K562 (cell line): ENCODE data around the gene TMEM143. TPM values are rescaled to one million over a fixed set of nuclear protein-coding genes. Genes with fewer than 3 reads are reported as not detected.
"Not testable (repeated sequence)": the region's sequence is repeated elsewhere in the genome, so short reads cannot be mapped to it uniquely, and the experiment has no call there.

Experiments used
- ATAC-seq: fragments of 200-7000 bp; cut with Tn5 transposase; 3 replicates; pipeline ENCODE4 v1.9.1; 2020; ENCODE audit warnings: moderate library complexity
- BruUV-seq: library from RNA; stranded (reverse); fragments of 400-500 nt; replicated peaks from 2 replicates; lab custom pipeline; 2021; lab: Mats Ljungman, UMichigan
- CTCF ChIA-PET: fragments of 300-600 bp; formaldehyde crosslinking; extraction: SDS; loops from one replicate; lab custom pipeline; 2021; ENCODE audit warnings: low intra/inter-chr PET ratio; lab: Yijun Ruan, JAX
- POLR2A ChIA-PET: fragments of 300-600, 350-650 bp; sonication (Branson Sonifier 250); formaldehyde crosslinking; extraction: SDS; loops from one replicate; lab custom pipeline; 2021; ENCODE audit warnings: antibody characterized with exemption, inconsistent platforms; lab: Yijun Ruan, JAX
- DNase-seq, 4 experiments: peaks; one replicate each; pipeline versions ENCODE4 v3.0.0 to v3.0.0-alpha.2; 2011 to 2018; ENCODE audit warnings: low spot score in 3 of 4, mixed read lengths in 3 of 4; ENCODE audit errors: extremely low read depth in 1 of 4
- FAIRE-seq: peaks from 2 replicates; lab custom pipeline; 2011; peaks lifted over from hg19 to GRCh38; lab: Jason Lieb, UNC
- H2AFZ ChIP-seq: 2 replicates; pipeline ENCODE4 v1.6.0; 2011; ENCODE audit warnings: low read depth, low read length, control low read depth, inconsistent platforms
- H3K27ac ChIP-seq: fragments of 200-600 bp; 3 replicates; pipeline ENCODE4 v1.8.0; 2011; ENCODE audit warnings: low read depth, mild to moderate bottlenecking, control low read depth, inconsistent platforms, low read length, moderate library complexity, mixed read lengths; ENCODE audit errors: extremely low read depth
- H3K27me3 ChIP-seq, 2 experiments: fragments of 300-600 bp in 1 of 2; 2 replicates in 1 of 2; 3 replicates in 1 of 2; pipeline versions ENCODE4 v1.6.0 to v1.8.0; 2011; ENCODE audit warnings: inconsistent platforms in 2 of 2, low read length in 2 of 2, mild to moderate bottlenecking in 1 of 2, mixed read lengths in 1 of 2, moderate library complexity in 1 of 2; ENCODE audit not compliant: control insufficient read depth in 2 of 2, insufficient read depth in 2 of 2
- H3K36me3 ChIP-seq: fragments of 300-600 bp; 3 replicates; pipeline ENCODE4 v1.8.0; 2011; ENCODE audit warnings: mild to moderate bottlenecking, low read length, inconsistent platforms; ENCODE audit not compliant: control insufficient read depth, insufficient read depth
- H3K4me1 ChIP-seq, 2 experiments: fragments of 200-600 bp in 1 of 2; replicated peaks in 1 of 2; 2 replicates in 1 of 2; 3 replicates in 1 of 2; pipeline versions ENCODE4 v1.5.1 to v1.8.0; 2011; ENCODE audit warnings: inconsistent platforms in 2 of 2, low read length in 2 of 2, mild to moderate bottlenecking in 1 of 2, mixed read lengths in 1 of 2, moderate library complexity in 1 of 2; ENCODE audit not compliant: control insufficient read depth in 2 of 2, insufficient read depth in 2 of 2
- H3K4me2 ChIP-seq: 2 replicates; pipeline ENCODE4 v1.6.1; 2011; ENCODE audit warnings: low read length, control low read depth, inconsistent platforms, mixed read lengths; ENCODE audit not compliant: insufficient read depth
- H3K4me3 ChIP-seq: fragments of 200-600 bp; sonication (generic), shearing (Covaris generic); 2 replicates; pipeline ENCODE4 v1.5.1; 2016; ENCODE audit warnings: control low read depth, inconsistent platforms
- H3K79me2 ChIP-seq: fragments of 200-600 bp; 3 replicates; pipeline ENCODE4 v1.8.0; 2011; ENCODE audit warnings: low read length, inconsistent platforms; ENCODE audit not compliant: control insufficient read depth, insufficient read depth
- H3K9ac ChIP-seq, 2 experiments: 2 replicates each; pipeline versions ENCODE4 v1.6.0 to v1.6.1; 2011; ENCODE audit warnings: low read depth in 2 of 2, low read length in 2 of 2, control low read depth in 1 of 2, inconsistent platforms in 1 of 2, mild to moderate bottlenecking in 1 of 2, mixed read lengths in 1 of 2; ENCODE audit not compliant: insufficient read depth in 1 of 2
- H3K9me1 ChIP-seq: one replicate; pipeline ENCODE4 v1.6.0; 2011; ENCODE audit warnings: inconsistent platforms, mild to moderate bottlenecking, low read length, moderate library complexity; ENCODE audit not compliant: control insufficient read depth, insufficient read depth
- H3K9me3 ChIP-seq: replicated peaks from 2 replicates; pipeline ENCODE4 v1.5.1; 2011; ENCODE audit warnings: low read depth, low read length, inconsistent platforms; ENCODE audit not compliant: control insufficient read depth, insufficient read depth
- H4K20me1 ChIP-seq: replicated peaks from 2 replicates; pipeline ENCODE4 v1.6.1; 2011; ENCODE audit warnings: low read length, inconsistent platforms, mixed read lengths; ENCODE audit not compliant: control insufficient read depth, insufficient read depth
- ADNP ChIP-seq: fragments of 200-800 bp; sonication (Bioruptor generic); IDR thresholded peaks from 2 replicates; pipeline ENCODE4 v1.6.1; 2016; ENCODE audit warnings: missing genetic modification characterization, missing compliant biosample characterization
- ARID1B ChIP-seq: fragments of 450-650 bp; IDR thresholded peaks from 2 replicates; pipeline ENCODE4 v1.6.1; 2016; ENCODE audit warnings: antibody characterized with exemption, mild to moderate bottlenecking, inconsistent platforms
- ATF1 ChIP-seq, 2 experiments: fragments of 450-650 bp in 1 of 2; IDR thresholded peaks; 2 replicates each; pipeline ENCODE4 v1.6.1; 2016; ENCODE audit warnings: missing compliant biosample characterization in 1 of 2, missing genetic modification characterization in 1 of 2
- CBFA2T3 ChIP-seq: fragments of 450-650 bp; IDR thresholded peaks from 2 replicates; pipeline ENCODE4 v1.6.1; 2017
- CTBP1 ChIP-seq: fragments of 450-650 bp; IDR thresholded peaks from 2 replicates; pipeline ENCODE4 v1.6.1; 2016; ENCODE audit warnings: borderline replicate concordance
- DPF2 ChIP-seq: fragments of 450-650 bp; IDR thresholded peaks from 2 replicates; pipeline ENCODE4 v1.6.1; 2016
- FOSL1 ChIP-seq: fragments of 200-800 bp; sonication (Bioruptor generic); conservative IDR thresholded peaks from 2 replicates; pipeline ENCODE4 v1.6.1; 2016; ENCODE audit warnings: missing genetic modification characterization, missing compliant biosample characterization
- KLF16 ChIP-seq: IDR thresholded peaks from 2 replicates; pipeline ENCODE4 v1.6.1; 2016; ENCODE audit warnings: antibody characterized with exemption
- SMARCA4 ChIP-seq: fragments of 450-650 bp; IDR thresholded peaks from 2 replicates; pipeline ENCODE4 v1.6.1; 2016
- SMARCE1 ChIP-seq: fragments of 450-650 bp; IDR thresholded peaks from 2 replicates; pipeline ENCODE4 v1.7.1; 2016; ENCODE audit warnings: mild to moderate bottlenecking
- TCF3 ChIP-seq: sonication (generic); formaldehyde crosslinking; IDR thresholded peaks from 2 replicates; pipeline ENCODE4 v1.4.0; 2020; ENCODE audit warnings: mild to moderate bottlenecking, missing genetic modification reagents
- TEAD4 ChIP-seq, 2 experiments: sonication (generic) in 1 of 2; formaldehyde crosslinking in 1 of 2; IDR thresholded peaks; 2 replicates each; pipeline versions ENCODE4 v1.6.1 to v1.8.0; 2012 to 2022; ENCODE audit warnings: borderline replicate concordance in 1 of 2, inconsistent platforms in 1 of 2, low read length in 1 of 2, mild to moderate bottlenecking in 1 of 2, missing genetic modification reagents in 1 of 2
- ZEB2 ChIP-seq: fragments of 450-650 bp; IDR thresholded peaks from 2 replicates; pipeline ENCODE4 v1.6.1; 2016
- WGBS: fragments of 100-300 bp; shearing (Covaris generic); methylation state at CpG from one replicate; pipeline ENCODE4 v1.1.6; 2016; ENCODE audit warnings: low coverage, mixed read lengths; ENCODE audit not compliant: insufficient coverage; ENCODE audit errors: missing lambda C conversion rate; 5-methylcytosine and 5-hydroxymethylcytosine counted together
- in situ Hi-C: fragments of 300-500 bp; cut with MboI; formaldehyde crosslinking; loops from 4 replicates; pipeline ENCODE4 v1.15.0; 2018; ENCODE audit warnings: inconsistent platforms, mixed read lengths
- intact Hi-C: fragments of 100-400 bp; cut with micrococcal nuclease; formaldehyde crosslinking; loops from 2 replicates; pipeline ENCODE4 v1.14.2; 2022
- polyA plus RNA-seq, 8 experiments: library from polyadenylated mRNA; depleted of rRNA in 4 of 8; stranded (reverse) in 5 of 8; unstranded in 3 of 8; fragments of >200 nt; fragmentation: Nextera tagmentation in 2 of 8; fragmentation: Illumina TruSeq in 1 of 8; extraction: Ambion mirVana in 2 of 8; extraction: Trizol in 1 of 8; gene quantifications; 2 replicates each; pipeline versions ENCODE4 v1.2.1 to v1.2.3, GENCODE V29; 2011 to 2014; ENCODE audit warnings: inconsistent platforms in 1 of 8, missing spikeins in 1 of 8
- total RNA-seq, 7 experiments: library from RNA; depleted of rRNA in 6 of 7; stranded (reverse); fragments of >200 nt in 6 of 7; fragmentation: Illumina TruSeq in 2 of 7; extraction: Trizol in 2 of 7; gene quantifications; 2 replicates each; pipeline versions ENCODE4 v1.2.1 to v1.2.3, GENCODE V29; 2011 to 2021; ENCODE audit warnings: low replicate concordance in 1 of 7
- TF ChIP-seq, protein P1 (sequence below): fragments of 450-650 bp; formaldehyde crosslinking; IDR thresholded peaks from 2 replicates; pipeline ENCODE4 v1.4.0; 2020; ENCODE audit warnings: mild to moderate bottlenecking, mixed read lengths
- TF ChIP-seq, protein P2 (sequence below): sonication (generic); IDR thresholded peaks from 2 replicates; pipeline ENCODE4 v1.6.1; 2016
- TF ChIP-seq, protein P3 (sequence below): IDR thresholded peaks from 2 replicates; pipeline ENCODE4 v1.6.1; 2014; ENCODE audit warnings: antibody characterized with exemption

Gene TMEM143
- total and polyA plus RNA-seq, 9 of the 15 experiments (the other 6 are each of a cell fraction or from before 2014, with no cell fraction given): 0.66 to 8.8 (median 4.3) TPM

DNA sequence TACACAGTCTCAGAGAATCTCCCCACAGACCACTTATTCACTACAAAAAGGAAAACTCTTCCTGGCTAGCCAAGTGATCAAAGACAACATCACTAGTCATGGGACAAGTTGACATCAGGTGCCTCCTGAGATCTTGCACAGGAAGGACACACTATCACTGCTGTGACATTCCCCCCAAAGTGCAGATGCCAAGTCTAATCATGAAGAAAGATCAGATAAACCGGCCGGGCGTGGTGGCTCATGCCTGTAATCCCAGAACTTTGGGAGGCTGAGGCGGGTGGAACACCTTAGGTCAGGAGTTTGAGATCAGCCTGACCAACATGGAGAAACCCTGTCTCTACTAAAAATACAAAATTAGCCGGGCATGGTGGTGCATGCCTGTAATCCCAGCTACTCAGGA, 54.0 kb downstream of the TMEM143 start:
- in situ Hi-C loops: loop anchor here (10.0 kb wide), 1 partner anchor 345 kb away; no protein-coding TSS in a partner anchor
- BruUV-seq; FAIRE-seq; ATAC-seq; H3K27ac ChIP-seq; H3K36me3 ChIP-seq; H3K27me3 ChIP-seq; H3K4me3 ChIP-seq; H3K79me2 ChIP-seq; H4K20me1 ChIP-seq; H3K9ac ChIP-seq; H3K9me3 ChIP-seq; H3K9me1 ChIP-seq; TF ChIP-seq ATF1 (CRISPR knock-in tag; IDR thresholded peaks at IDR 0.05); TEAD4 (CRISPR knock-in tag; IDR thresholded peaks at IDR 0.05; ENCODE audit: borderline replicate concordance): not testable (repeated sequence)
- intact Hi-C loops: loop anchor here (5.0 kb wide), 1 partner anchor 42 kb away; no protein-coding TSS in a partner anchor
- WGBS: 10% methylated on average over 5 of the region's 5 CpGs
- TF ChIP-seq ATF1 (tag; IDR thresholded peaks at IDR 0.05) (peak; percentile 11; the same call in 1 of the 2 replicates), KLF16 (0 out of 2 replicates have a peak, but pooled peaks have one; percentile 2), FOSL1 (tag) (0 out of 2 replicates have a peak, but pooled peaks have one; percentile 21), TEAD4 (IDR thresholded peaks at IDR 0.05; ENCODE audit: low read length) (peak; percentile 29; the same call in 1 of the 2 replicates), TCF3 (CRISPR knock-in tag) (0 out of 2 replicates have a peak, but pooled peaks have one; percentile 14), CBFA2T3 (peak; percentile 48), DPF2 (peak; percentile 60), SMARCE1 (0 out of 2 replicates have a peak, but pooled peaks have one; percentile 14), CTBP1 (0 out of 2 replicates have a peak, but pooled peaks have one; percentile 45), ARID1B (peak; percentile 59), SMARCA4 (peak; percentile 60; the same call in 1 of the 2 replicates), ADNP (tag) (peak; percentile 82), ZEB2 (0 out of 2 replicates have a peak, but pooled peaks have one; percentile 39)
- TF ChIP-seq, protein P1, sequence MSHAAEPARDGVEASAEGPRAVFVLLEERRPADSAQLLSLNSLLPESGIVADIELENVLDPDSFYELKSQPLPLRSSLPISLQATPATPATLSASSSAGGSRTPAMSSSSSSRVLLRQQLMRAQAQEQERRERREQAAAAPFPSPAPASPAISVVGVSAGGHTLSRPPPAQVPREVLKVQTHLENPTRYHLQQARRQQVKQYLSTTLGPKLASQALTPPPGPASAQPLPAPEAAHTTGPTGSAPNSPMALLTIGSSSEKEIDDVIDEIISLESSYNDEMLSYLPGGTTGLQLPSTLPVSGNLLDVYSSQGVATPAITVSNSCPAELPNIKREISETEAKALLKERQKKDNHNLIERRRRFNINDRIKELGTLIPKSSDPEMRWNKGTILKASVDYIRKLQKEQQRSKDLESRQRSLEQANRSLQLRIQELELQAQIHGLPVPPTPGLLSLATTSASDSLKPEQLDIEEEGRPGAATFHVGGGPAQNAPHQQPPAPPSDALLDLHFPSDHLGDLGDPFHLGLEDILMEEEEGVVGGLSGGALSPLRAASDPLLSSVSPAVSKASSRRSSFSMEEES: 0 out of 2 replicates have a peak, but pooled peaks have one; percentile 1
- TF ChIP-seq, protein P2, sequence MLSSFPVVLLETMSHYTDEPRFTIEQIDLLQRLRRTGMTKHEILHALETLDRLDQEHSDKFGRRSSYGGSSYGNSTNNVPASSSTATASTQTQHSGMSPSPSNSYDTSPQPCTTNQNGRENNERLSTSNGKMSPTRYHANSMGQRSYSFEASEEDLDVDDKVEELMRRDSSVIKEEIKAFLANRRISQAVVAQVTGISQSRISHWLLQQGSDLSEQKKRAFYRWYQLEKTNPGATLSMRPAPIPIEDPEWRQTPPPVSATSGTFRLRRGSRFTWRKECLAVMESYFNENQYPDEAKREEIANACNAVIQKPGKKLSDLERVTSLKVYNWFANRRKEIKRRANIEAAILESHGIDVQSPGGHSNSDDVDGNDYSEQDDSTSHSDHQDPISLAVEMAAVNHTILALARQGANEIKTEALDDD: 0 out of 2 replicates have a peak, but pooled peaks have one; percentile 16
- TF ChIP-seq, protein P3, sequence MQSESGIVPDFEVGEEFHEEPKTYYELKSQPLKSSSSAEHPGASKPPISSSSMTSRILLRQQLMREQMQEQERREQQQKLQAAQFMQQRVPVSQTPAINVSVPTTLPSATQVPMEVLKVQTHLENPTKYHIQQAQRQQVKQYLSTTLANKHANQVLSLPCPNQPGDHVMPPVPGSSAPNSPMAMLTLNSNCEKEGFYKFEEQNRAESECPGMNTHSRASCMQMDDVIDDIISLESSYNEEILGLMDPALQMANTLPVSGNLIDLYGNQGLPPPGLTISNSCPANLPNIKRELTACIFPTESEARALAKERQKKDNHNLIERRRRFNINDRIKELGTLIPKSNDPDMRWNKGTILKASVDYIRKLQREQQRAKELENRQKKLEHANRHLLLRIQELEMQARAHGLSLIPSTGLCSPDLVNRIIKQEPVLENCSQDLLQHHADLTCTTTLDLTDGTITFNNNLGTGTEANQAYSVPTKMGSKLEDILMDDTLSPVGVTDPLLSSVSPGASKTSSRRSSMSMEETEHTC: peak; percentile 21
- ChIA-PET CTCF (interaction anchor here (1.3 kb wide), 1 partner anchor 43 kb away, joined by 5 read pairs; no protein-coding TSS in a partner anchor), POLR2A (interaction anchor here (0.7 to 0.9 kb wide), 2 partner anchors 8 to 54 kb away, joined by 3 to 5 read pairs; partner anchors contain the start of gene CARD8)
- Histone ChIP-seq H2AFZ (peak overlapping the region; percentile 68), H3K4me1 (peaks cover 14 to 16% of the 10 kb centered on the region in 2 experiments), H3K4me2 (peak overlapping the region; percentile 55)
- peak in 1 of 4 experiments; percentile 46 for DNase-seq
